IMR-90 (cell line): ENCODE results near the gene GPR107. TPM values are rescaled to one million over a fixed set of nuclear protein-coding genes. Genes with fewer than 3 reads are reported as not detected.

ENCODE experiments used
- ATAC-seq: fragments of 200-7000 bp; cut with Tn5 transposase; 2 replicates; pipeline ENCODE4 v1.9.1; 2020; ENCODE audit warnings: low read depth, mild to moderate bottlenecking, moderate library complexity
- BruUV-seq: library from RNA; stranded (reverse); fragments of 400-500 nt; replicated peaks from 2 replicates; lab custom pipeline; 2021; lab: Mats Ljungman, UMichigan
- CTCF ChIA-PET: fragments of 300-600 bp; formaldehyde crosslinking; extraction: SDS; loops from one replicate; lab custom pipeline; 2021; ENCODE audit warnings: antibody characterized with exemption; lab: Yijun Ruan, JAX
- POLR2A ChIA-PET: fragments of 300-600 bp; sonication (Branson Sonifier 250); formaldehyde crosslinking; loops from one replicate; lab custom pipeline; 2022; ENCODE audit warnings: antibody characterized with exemption; ENCODE audit not compliant: unreplicated experiment; lab: Charles Lee
- DNase-seq: peaks from one replicate; pipeline ENCODE4 v3.0.0; 2013
- H2AFZ ChIP-seq: replicated peaks from 2 replicates; pipeline ENCODE3; 2013; ENCODE audit warnings: low read length, mild to moderate bottlenecking; ENCODE audit not compliant: poor library complexity
- H2AK5ac ChIP-seq: 2 replicates; pipeline ENCODE4 v1.6.1; 2013; ENCODE audit warnings: low read depth, low read length, inconsistent platforms
- H2AK9ac ChIP-seq: replicated peaks from 2 replicates; pipeline ENCODE3; 2013; ENCODE audit warnings: mild to moderate bottlenecking, low read depth, low read length, moderate library complexity; ENCODE audit not compliant: poor library complexity
- H2BK120ac ChIP-seq: 2 replicates; pipeline ENCODE4 v1.6.1; 2013; ENCODE audit warnings: low read depth, low read length, inconsistent platforms
- H2BK15ac ChIP-seq: 3 replicates; pipeline ENCODE4 v1.6.1; 2013; ENCODE audit warnings: low read depth, low read length, inconsistent platforms
- H2BK20ac ChIP-seq: 2 replicates; pipeline ENCODE4 v1.6.1; 2013; ENCODE audit warnings: low read depth, mild to moderate bottlenecking, inconsistent platforms, low read length, moderate library complexity
- H2BK5ac ChIP-seq: 2 replicates; pipeline ENCODE4 v1.6.1; 2013; ENCODE audit warnings: mild to moderate bottlenecking, low read depth, low read length, inconsistent platforms; ENCODE audit not compliant: poor library complexity, severe bottlenecking
- H3K14ac ChIP-seq: replicated peaks from 2 replicates; pipeline ENCODE4 v1.6.1; 2013; ENCODE audit warnings: low read depth, low read length, inconsistent platforms
- H3K18ac ChIP-seq: 2 replicates; pipeline ENCODE4 v1.6.1; 2013; ENCODE audit warnings: low read depth, low read length, control low read depth
- H3K23ac ChIP-seq: 2 replicates; pipeline ENCODE4 v1.6.1; 2013; ENCODE audit warnings: low read depth, low read length, inconsistent platforms
- H3K27ac ChIP-seq: 2 replicates; pipeline ENCODE4 v1.5.1; 2013; ENCODE audit warnings: mild to moderate bottlenecking, control low read depth, low read length; ENCODE audit not compliant: insufficient read depth
- H3K27me3 ChIP-seq: 2 replicates; pipeline ENCODE4 v1.6.1; 2013; ENCODE audit warnings: low read length; ENCODE audit not compliant: control insufficient read depth, insufficient read depth
- H3K36me3 ChIP-seq: 2 replicates; pipeline ENCODE4 v1.6.1; 2013; ENCODE audit warnings: low read length, mixed read lengths; ENCODE audit not compliant: control insufficient read depth, insufficient read depth
- H3K4ac ChIP-seq: 2 replicates; pipeline ENCODE4 v1.6.1; 2013; ENCODE audit warnings: low read depth, low read length, inconsistent platforms
- H3K4me1 ChIP-seq: 2 replicates; pipeline ENCODE4 v1.6.1; 2013; ENCODE audit warnings: low read length, mixed read lengths; ENCODE audit not compliant: control insufficient read depth, insufficient read depth
- H3K4me2 ChIP-seq: 2 replicates; pipeline ENCODE4 v1.6.1; 2013; ENCODE audit warnings: low read depth, mild to moderate bottlenecking, control low read depth, low read length, moderate library complexity
- H3K4me3 ChIP-seq: 2 replicates; pipeline ENCODE4 v1.5.1; 2013; ENCODE audit warnings: low read depth, mild to moderate bottlenecking, control low read depth, low read length, moderate library complexity; ENCODE audit not compliant: insufficient read depth
- H3K56ac ChIP-seq: 2 replicates; pipeline ENCODE4 v1.6.1; 2013; ENCODE audit warnings: low read length, inconsistent platforms; ENCODE audit not compliant: insufficient read depth; ENCODE audit errors: extremely low read depth
- H3K79me1 ChIP-seq, 2 experiments: 2 replicates each; pipeline ENCODE4 v1.6.1; 2013; ENCODE audit warnings: low read length in 2 of 2, inconsistent platforms in 1 of 2, low read depth in 1 of 2
- H3K9ac ChIP-seq: 2 replicates; pipeline ENCODE4 v1.6.1; 2013; ENCODE audit warnings: low read depth, low read length, control low read depth
- H3K9me1 ChIP-seq: 2 replicates; pipeline ENCODE4 v1.6.1; 2013; ENCODE audit warnings: low read length, inconsistent platforms; ENCODE audit not compliant: insufficient read depth
- H3K9me3 ChIP-seq: 2 replicates; pipeline ENCODE4 v1.6.1; 2013; ENCODE audit warnings: low read length; ENCODE audit not compliant: control insufficient read depth, insufficient read depth
- H4K20me1 ChIP-seq: 2 replicates; pipeline ENCODE4 v1.6.1; 2013; ENCODE audit warnings: low read length, inconsistent platforms; ENCODE audit not compliant: insufficient read depth
- H4K5ac ChIP-seq: 2 replicates; pipeline ENCODE4 v1.6.1; 2013; ENCODE audit warnings: mild to moderate bottlenecking, low read depth, low read length, control low read depth
- H4K8ac ChIP-seq, 2 experiments: 2 replicates each; pipeline ENCODE4 v1.6.1; 2013; ENCODE audit warnings: low read depth in 2 of 2, low read length in 2 of 2, control low read depth in 1 of 2, inconsistent platforms in 1 of 2
- H4K91ac ChIP-seq: 2 replicates; pipeline ENCODE4 v1.6.1; 2013; ENCODE audit warnings: low read depth, low read length, inconsistent platforms; ENCODE audit not compliant: insufficient read depth
- CHD1 ChIP-seq: IDR thresholded peaks from 2 replicates; pipeline ENCODE4 v1.6.1; 2012; ENCODE audit warnings: low read depth, low read length, improper control_type of control experiment
- ELK1 ChIP-seq: fragments of 150-350 bp; IDR thresholded peaks from 2 replicates; pipeline ENCODE4 v1.6.1; 2016; ENCODE audit warnings: low read depth, mild to moderate bottlenecking, low read length, moderate library complexity, borderline replicate concordance
- MAZ ChIP-seq: IDR thresholded peaks from 2 replicates; pipeline ENCODE4 v1.6.1; 2012; ENCODE audit warnings: low read depth, mild to moderate bottlenecking, low read length, improper control_type of control experiment, moderate library complexity, borderline replicate concordance
- POLR2A ChIP-seq: IDR thresholded peaks from 2 replicates; pipeline ENCODE4 v1.6.1; 2012; ENCODE audit warnings: mild to moderate bottlenecking, low read depth, low read length
- RAD21 ChIP-seq: IDR thresholded peaks from 2 replicates; pipeline ENCODE4 v1.6.1; 2012; ENCODE audit warnings: low read length, improper control_type of control experiment
- WGBS, 2 experiments: methylation state at CpG; one replicate each; pipeline versions ENCODE4 v1.1.5 to v1.1.7; 2013; ENCODE audit warnings: missing lambda C conversion rate in 2 of 2; ENCODE audit not compliant: insufficient read length in 1 of 2; ENCODE audit errors: extremely low coverage in 2 of 2; 5-methylcytosine and 5-hydroxymethylcytosine counted together
- dilution Hi-C: fragments of 300-500 bp; cut with HindIII; formaldehyde crosslinking; loops from one replicate; pipeline ENCODE4 v1.14.3; 2018; ENCODE audit warnings: low sequenced_read_pairs; ENCODE audit not compliant: unreplicated experiment
- in situ Hi-C: fragments of 300-500 bp; cut with MboI; formaldehyde crosslinking; loops from 3 replicates; pipeline ENCODE4 v1.14.3; 2019; ENCODE audit warnings: low sequenced_read_pairs, inconsistent platforms, mixed read lengths
- intact Hi-C: fragments of 100-400 bp; cut with micrococcal nuclease; formaldehyde crosslinking; loops from 2 replicates; pipeline ENCODE4 v1.10.0; 2022
- polyA plus RNA-seq, 3 experiments: library from polyadenylated mRNA; depleted of rRNA; stranded (reverse); fragments of >200 nt; gene quantifications; 2 replicates each; pipeline ENCODE4 v1.2.3, GENCODE V29; 2012; ENCODE audit warnings: low replicate concordance in 1 of 3
- total RNA-seq: library from RNA; depleted of rRNA; stranded (reverse); fragments of >200 nt; gene quantifications from 2 replicates; pipeline ENCODE4 v1.2.3, GENCODE V29; 2012

The GPR107 gene
- total and polyA plus RNA-seq, 2 of the 4 experiments (the other 2 are of a cell fraction), result 16.7 to 21.6 TPM

- Histone ChIP-seq H3K27ac (no peak overlapping the region), H3K4me1 (peaks cover 4% of the 10 kb centered on the region), H4K20me1 (peaks cover 4% of the 10 kb centered on the region; the same call in 1 of the 2 replicates), H2BK5ac (no peak overlapping the region), H3K56ac (no peak overlapping the region), H3K27me3 (no peaks in the 10 kb centered on the region), H3K9me1 (no peaks in the 10 kb centered on the region), H3K14ac (no peak overlapping the region), H3K9me3 (no peaks in the 10 kb centered on the region), H3K4ac (no peak overlapping the region), H4K91ac (no peak overlapping the region), H2BK15ac (no peak overlapping the region), H3K79me1 (peaks cover 0 to 3% of the 10 kb centered on the region in 2 experiments; a peak in 1 of 4 replicates), H4K8ac (no peak overlapping the region), H2AK9ac (no peak overlapping the region), H2BK20ac (no peak overlapping the region), H3K36me3 (peaks cover 57% of the 10 kb centered on the region), H3K4me2 (no peak overlapping the region), H2AFZ (no peak overlapping the region), H3K9ac (no peak overlapping the region), H3K18ac (no peak overlapping the region), H2BK120ac (no peak overlapping the region), H4K5ac (no peak overlapping the region), H2AK5ac (no peak overlapping the region), H3K23ac (no peak overlapping the region), H3K4me3 (no peak overlapping the region)
- no peak for ATAC-seq
- 35% methylated on average over 4 of the region's 9 CpGs; no CpG with 5 or more reads in 1 of the 2 experiments for WGBS, 2 experiments
- POLR2A ChIA-PET, result no interaction called here
- no TSS peak for BruUV-seq
- DNase-seq, result no peak
- TF ChIP-seq CHD1, result no peak
- TF ChIP-seq ELK1, result no peak
- no peak for TF ChIP-seq POLR2A
- TF ChIP-seq RAD21, result no peak
- TF ChIP-seq MAZ, result no peak
- intact Hi-C loops (no loop called here), in situ Hi-C loops (loop anchor here (25.0 kb wide), 2 partner anchors 135 to 560 kb away; partner anchors contain the start of gene PRDM12), dilution Hi-C loops (loop anchor here (25.0 kb wide), 1 partner anchor 135 kb away; no protein-coding TSS in a partner anchor)
- CTCF ChIA-PET, result no interaction called here
These were observed 48.2 kb downstream of the GPR107 start for GRCh38 chr9:130101915-130102314.
